MM.1S (cell line): ENCODE results near the gene CALHM3.

ENCODE experiments used
- CTCF ChIP-seq: fragments of 300-600 bp; sonication (generic); IDR thresholded peaks from 2 replicates; pipeline ENCODE4 v1.5.1; 2016; ENCODE audit warnings: antibody characterized with exemption, low read length, mixed read lengths
- EZH2 ChIP-seq: fragments of 300-600 bp; sonication (generic); optimal IDR thresholded peaks from 2 replicates; pipeline ENCODE3; 2017; ENCODE audit warnings: low read depth, mild to moderate bottlenecking, antibody characterized with exemption, low read length, mixed read lengths
- EZH2phosphoT487 ChIP-seq: fragments of 300-600 bp; sonication (generic); IDR thresholded peaks from 2 replicates; pipeline ENCODE4 v1.6.1; 2018; ENCODE audit warnings: antibody characterized with exemption, low read length

- TF ChIP-seq CTCF (no peak), EZH2phosphoT487 (no peak), EZH2 (no peak)
These were observed 33.7 kb downstream of the CALHM3 start for GRCh38 chr10:103445366-103445765.
